ENCODE results near the gene PTGES2. TPM values are rescaled to one million over a fixed set of nuclear protein-coding genes. Genes with fewer than 3 reads are reported as not detected.

Gene PTGES2
- total and polyA plus RNA-seq, 7 donors: 61.2 to 150 (median 119) TPM

DNA sequence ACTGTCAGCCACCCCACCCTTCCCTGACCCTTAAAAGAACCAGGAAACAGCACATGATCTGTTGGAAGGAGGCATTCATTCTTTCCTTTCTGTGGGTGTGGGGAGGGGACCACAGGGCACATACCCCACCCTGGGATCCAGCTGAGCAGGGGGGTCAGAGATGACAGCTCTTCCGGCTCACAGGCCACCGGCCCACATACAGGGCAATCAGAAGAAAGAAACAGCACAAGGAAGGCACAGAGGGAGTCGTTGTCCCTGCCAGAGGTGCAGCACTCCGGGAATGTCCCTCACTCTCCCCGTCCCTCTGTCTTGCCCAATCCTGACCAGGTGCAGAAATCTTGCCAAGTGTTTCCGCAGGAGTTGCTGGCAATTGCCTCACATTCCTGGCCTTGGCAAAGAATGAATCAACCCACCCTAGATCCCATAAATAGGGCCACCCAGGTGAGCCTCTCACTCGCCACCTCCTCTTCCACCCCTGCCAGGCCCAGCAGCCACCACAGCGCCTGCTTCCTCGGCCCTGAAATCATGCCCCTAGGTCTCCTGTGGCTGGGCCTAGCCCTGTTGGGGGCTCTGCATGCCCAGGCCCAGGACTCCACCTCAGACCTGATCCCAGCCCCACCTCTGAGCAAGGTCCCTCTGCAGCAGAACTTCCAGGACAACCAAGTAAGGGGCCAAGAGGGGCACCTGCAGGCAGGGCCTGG, 21.6 kb upstream of the PTGES2 start, which contains the start of gene LCN2:
LCN2 (plus strand) TSS at position 453 of the 701 bp plus-strand sequence; CDS start at position 526, 73 bp downstream.
- H3K27ac ChIP-seq: no peak within 1 kb of the TSS

DNA sequence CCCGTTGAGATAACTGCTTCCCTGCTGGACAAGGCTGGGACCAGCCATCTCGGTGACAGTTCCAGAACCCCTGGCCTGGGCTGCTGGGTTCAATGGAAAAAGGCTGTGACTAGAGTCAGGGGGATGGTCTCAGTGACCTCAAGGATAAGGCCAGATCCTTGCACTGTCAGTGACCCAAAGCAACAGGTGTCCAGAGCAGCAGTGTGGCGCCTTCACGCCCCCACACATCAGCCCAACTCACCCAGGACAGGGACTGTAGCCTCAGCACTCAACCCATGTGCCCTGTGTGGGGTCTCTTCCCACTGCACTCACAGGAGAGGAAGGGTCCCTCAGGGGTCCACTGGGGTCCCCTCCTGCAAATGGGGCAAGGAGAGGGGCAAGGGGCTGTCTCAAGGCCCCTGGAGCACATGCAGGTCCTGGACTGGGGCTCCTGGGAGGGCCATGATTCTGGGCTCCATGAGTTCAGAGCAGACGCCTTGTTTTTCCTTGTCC, 21.0 kb upstream of the PTGES2 start:
- Histone ChIP-seq H3K9me3 (no peaks in the 10 kb centered on the region), H3K36me3 (ENCODE audit: insufficient read depth in 1 of 2, low read depth in 1 of 2) (no peaks in the 10 kb centered on the region), H3K27ac (no peak overlapping the region), H3K4me1 (peaks cover 6% of the 10 kb centered on the region), H3K27me3 (ENCODE audit: insufficient read depth in 3 of 3, low read length in 2 of 3) (no peaks in the 10 kb centered on the region), H3K4me3 (no peak overlapping the region)
- no peak for TF ChIP-seq CTCF (IDR thresholded peaks at IDR 0.05)
- DNase-seq: peak in 1 of 2 donors; percentile 20
- intact Hi-C loops (cut with DNase I): no loop called here
- WGBS, 3 donors: 79 to 86% (median 81%) methylated on average over 5 of the region's 5 CpGs
- no peak for ATAC-seq

More for the DNA sequence above, 21.6 kb upstream of the PTGES2 start, which contains the start of gene LCN2:
- 60 to 67% (median 64%) methylated on average over 9 of the region's 9 CpGs for WGBS, 3 donors
- H3K36me3 ChIP-seq (ENCODE audit: insufficient read depth in 1 of 2, low read depth in 1 of 2): no peaks in the 10 kb centered on the region
- DNase-seq: peak in 1 of 2 donors; percentile 38
- H3K4me1 ChIP-seq: peaks cover 6% of the 10 kb centered on the region
- intact Hi-C loops (cut with DNase I): no loop called here
- TF ChIP-seq CTCF (IDR thresholded peaks at IDR 0.05): no peak
- no peaks in the 10 kb centered on the region for H3K9me3 ChIP-seq
- peak; percentile 37 to 77 (median 54) for ATAC-seq
- H3K4me3 ChIP-seq: no peak within 1 kb of the TSS
- H3K27me3 ChIP-seq (ENCODE audit: insufficient read depth in 3 of 3, low read length in 2 of 3): no peaks in the 10 kb centered on the region

- TF ChIP-seq CTCF (IDR thresholded peaks at IDR 0.05): no peak
- 89 to 94% (median 92%) methylated on average over 8 of the region's 8 CpGs for WGBS, 3 donors
Measured at GRCh38 chr9:128146591-128147120, 19.1 kb upstream of the PTGES2 start.

GRCh38 chr9:128145951-128146351, 18.4 kb upstream of the PTGES2 start:
- intact Hi-C loops (cut with DNase I): no loop called here
- no peaks in the 10 kb centered on the region for H3K27me3 ChIP-seq (ENCODE audit: insufficient read depth in 3 of 3, low read length in 2 of 3)

More at GRCh38 chr9:128146591-128147120, 19.1 kb upstream of the PTGES2 start:
- H3K27me3 ChIP-seq (ENCODE audit: insufficient read depth in 3 of 3, low read length in 2 of 3): no peaks in the 10 kb centered on the region
- peaks cover 6% of the 10 kb centered on the region for H3K4me1 ChIP-seq
- H3K36me3 ChIP-seq (ENCODE audit: insufficient read depth in 1 of 2, low read depth in 1 of 2): no peaks in the 10 kb centered on the region
- no peaks in the 10 kb centered on the region for H3K9me3 ChIP-seq
- no peak overlapping the region for H3K27ac ChIP-seq
- intact Hi-C loops (cut with DNase I): no loop called here
- no peak overlapping the region for H3K4me3 ChIP-seq
- DNase-seq (peak in 1 of 2 donors; percentile 40), ATAC-seq (no peak)

More at GRCh38 chr9:128145951-128146351, 18.4 kb upstream of the PTGES2 start:
- 72 to 83% (median 75%) methylated on average over 11 to 13 of the region's 13 CpGs for WGBS, 3 donors
- no peaks in the 10 kb centered on the region for H3K36me3 ChIP-seq (ENCODE audit: insufficient read depth in 1 of 2, low read depth in 1 of 2)
- no peak overlapping the region for H3K27ac ChIP-seq
- H3K4me3 ChIP-seq: no peak overlapping the region
- peak; percentile 5 to 43 for DNase-seq
- no peak for TF ChIP-seq CTCF (IDR thresholded peaks at IDR 0.05)
- H3K4me1 ChIP-seq: peaks cover 6% of the 10 kb centered on the region
- no peaks in the 10 kb centered on the region for H3K9me3 ChIP-seq
- ATAC-seq: no peak

Data from psoas muscle (tissue), 8 donors.